ENCODE results near the gene OBSCN. TPM values are rescaled to one million over a fixed set of nuclear protein-coding genes. Genes with fewer than 3 reads are reported as not detected.

The OBSCN gene
- total and polyA plus RNA-seq, 2 of the 4 experiments (the other 2 are of a cell fraction): 4.1 to 9.5 TPM

DNA sequence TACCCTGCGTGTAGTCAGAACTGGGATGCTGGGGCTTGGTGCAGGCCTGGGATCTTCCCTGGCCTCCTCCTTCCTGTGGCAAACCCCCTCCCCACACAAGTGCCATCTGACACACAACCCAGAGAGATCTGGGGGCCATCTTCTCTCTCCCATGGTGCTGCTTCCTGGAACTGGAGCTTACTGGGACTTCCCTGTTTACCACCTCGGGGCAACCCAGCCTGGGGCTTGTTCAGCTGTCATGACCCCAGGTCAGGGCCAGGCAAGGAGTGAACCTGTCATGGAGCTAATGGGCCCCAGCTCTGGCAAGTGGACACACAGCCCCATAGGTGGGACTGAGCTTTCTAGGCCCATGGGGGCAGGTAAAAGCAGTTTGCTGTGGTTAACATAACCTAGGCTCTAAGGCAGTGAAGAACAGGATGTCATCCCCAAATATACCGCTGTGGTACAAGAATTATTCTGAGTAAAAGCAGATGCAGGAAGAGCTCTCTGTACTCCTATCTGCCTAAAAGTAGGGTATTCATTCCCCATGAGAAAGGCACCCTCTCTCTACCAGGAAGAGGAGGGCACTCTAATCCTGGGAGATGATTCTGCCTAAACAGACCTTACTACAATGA, 196.4 kb downstream of the OBSCN start:
- Histone ChIP-seq H3K18ac (ENCODE audit: low read depth, low read length) (no peak overlapping the region), H2BK20ac (ENCODE audit: low read depth, low read length) (no peak overlapping the region), H2AK9ac (replicated peaks; ENCODE audit: low read depth, low read length, poor library complexity) (no peak overlapping the region), H3K56ac (ENCODE audit: extremely low read depth, insufficient read depth, low read length) (no peak overlapping the region), H3K4ac (ENCODE audit: low read depth, low read length) (no peak overlapping the region), H3K36me3 (ENCODE audit: control insufficient read depth, insufficient read depth, low read length) (peaks cover 28% of the 10 kb centered on the region), H3K9me3 (ENCODE audit: control insufficient read depth, insufficient read depth, low read length) (no peaks in the 10 kb centered on the region), H2BK5ac (ENCODE audit: low read depth, low read length, poor library complexity, severe bottlenecking) (no peak overlapping the region), H2BK120ac (ENCODE audit: low read depth, low read length) (no peak overlapping the region), H4K8ac (ENCODE audit: low read depth in 2 of 2, low read length in 2 of 2) (no peak overlapping the region), H3K4me2 (ENCODE audit: low read depth, low read length) (no peak overlapping the region; the same call in 1 of the 2 replicates), H3K27ac (ENCODE audit: insufficient read depth, low read length) (no peak overlapping the region), H2AFZ (replicated peaks; ENCODE audit: low read length, poor library complexity) (no peak overlapping the region), H3K9ac (ENCODE audit: low read depth, low read length) (no peak overlapping the region; the same call in 1 of the 2 replicates), H3K4me3 (ENCODE audit: insufficient read depth, low read depth, low read length) (no peak overlapping the region), H4K20me1 (ENCODE audit: insufficient read depth, low read length) (peaks cover 55% of the 10 kb centered on the region), H3K79me1 (ENCODE audit: low read depth in 1 of 2, low read length in 2 of 2) (peaks cover 22 to 90% of the 10 kb centered on the region in 2 experiments), H3K4me1 (ENCODE audit: control insufficient read depth, insufficient read depth, low read length) (peaks cover 15% of the 10 kb centered on the region), H3K27me3 (ENCODE audit: control insufficient read depth, insufficient read depth, low read length) (no peaks in the 10 kb centered on the region), H4K91ac (ENCODE audit: insufficient read depth, low read depth, low read length) (no peak overlapping the region), H3K9me1 (ENCODE audit: insufficient read depth, low read length) (peaks cover 12% of the 10 kb centered on the region), H3K14ac (replicated peaks; ENCODE audit: low read depth, low read length) (no peak overlapping the region), H2BK15ac (ENCODE audit: low read depth, low read length) (no peak overlapping the region), H4K5ac (ENCODE audit: low read depth, low read length) (no peak overlapping the region), H3K23ac (ENCODE audit: low read depth, low read length) (peak overlapping the region; percentile 38; the same call in 1 of the 2 replicates), H2AK5ac (ENCODE audit: low read depth, low read length) (no peak overlapping the region)
- no TSS peak for BruUV-seq (replicated peaks)
- ChIA-PET CTCF (interaction anchor here (0.6 kb wide), 1 partner anchor 63 kb away, joined by 3 read pairs; no protein-coding TSS in a partner anchor), POLR2A (ENCODE audit: unreplicated experiment) (no interaction called here)
- 57% methylated on average over 1 of the region's 3 CpGs; no CpG with 5 or more reads in 1 of the 2 experiments for WGBS, 2 experiments (ENCODE audit: extremely low coverage in 2 of 2, insufficient read length in 1 of 2)
- dilution Hi-C loops (cut with HindIII; ENCODE audit: low sequenced_read_pairs, unreplicated experiment) (no loop called here), intact Hi-C loops (cut with micrococcal nuclease) (no loop called here), in situ Hi-C loops (cut with MboI; ENCODE audit: low sequenced_read_pairs) (no loop called here)
- DNase-seq (no peak), ATAC-seq (ENCODE audit: low read depth) (no peak)
- no peak for TF ChIP-seq RAD21 (IDR thresholded peaks at IDR 0.05; ENCODE audit: low read length)
- no peak for TF ChIP-seq SMC3 (IDR thresholded peaks at IDR 0.05; ENCODE audit: low read depth, low read length)
- TF ChIP-seq BHLHE40 (IDR thresholded peaks at IDR 0.05; ENCODE audit: low read depth, low read length): no peak
- TF ChIP-seq MXI1 (IDR thresholded peaks at IDR 0.05; ENCODE audit: borderline replicate concordance, low read depth, low read length): no peak
- TF ChIP-seq, protein P1, sequence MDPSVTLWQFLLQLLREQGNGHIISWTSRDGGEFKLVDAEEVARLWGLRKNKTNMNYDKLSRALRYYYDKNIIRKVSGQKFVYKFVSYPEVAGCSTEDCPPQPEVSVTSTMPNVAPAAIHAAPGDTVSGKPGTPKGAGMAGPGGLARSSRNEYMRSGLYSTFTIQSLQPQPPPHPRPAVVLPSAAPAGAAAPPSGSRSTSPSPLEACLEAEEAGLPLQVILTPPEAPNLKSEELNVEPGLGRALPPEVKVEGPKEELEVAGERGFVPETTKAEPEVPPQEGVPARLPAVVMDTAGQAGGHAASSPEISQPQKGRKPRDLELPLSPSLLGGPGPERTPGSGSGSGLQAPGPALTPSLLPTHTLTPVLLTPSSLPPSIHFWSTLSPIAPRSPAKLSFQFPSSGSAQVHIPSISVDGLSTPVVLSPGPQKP (IDR thresholded peaks at IDR 0.05; ENCODE audit: borderline replicate concordance, low read depth, low read length): no peak
